Gastrocnemius medialis (tissue), 4 donors: ENCODE measurements around the gene NLGN1. TPM values are rescaled to one million over a fixed set of nuclear protein-coding genes. Genes with fewer than 3 reads are reported as not detected.

Experiments used
- ATAC-seq, 2 donors: fragments of 150-250 bp; one replicate each; pipeline ENCODE4 v1.9.1; 2016
- DNase-seq, 2 donors: peaks; one replicate each; pipeline ENCODE4 v3.0.0-alpha.2; 2019
- H3K27ac ChIP-seq, 4 donors: fragments of 200-600 bp; sonication (generic); 1 replicate in 1 of 4; 2 replicates in 3 of 4; pipeline ENCODE4 v1.5.1; 2016 to 2018; ENCODE audit warnings: mild to moderate bottlenecking in 2 of 4, moderate library complexity in 1 of 4
- H3K27me3 ChIP-seq, 3 donors: fragments of 200-600 bp; sonication (generic) in 2 of 3; 1 replicate in 1 of 3; 2 replicates in 2 of 3; pipeline versions ENCODE4 v1.5.1 to v1.6.0; 2016 to 2019; ENCODE audit warnings: mild to moderate bottlenecking in 1 of 3, moderate library complexity in 1 of 3
- H3K36me3 ChIP-seq, 2 donors: fragments of 200-600 bp; sonication (generic) in 1 of 2; one replicate each; pipeline ENCODE4 v1.5.1; 2017 to 2018
- H3K4me1 ChIP-seq, 2 donors: fragments of 200-600 bp; sonication (generic) in 1 of 2; one replicate each; pipeline ENCODE4 v1.5.1; 2016 to 2017; ENCODE audit warnings: mild to moderate bottlenecking in 2 of 2
- H3K4me3 ChIP-seq, 4 donors: fragments of 200-600 bp; sonication (generic) in 3 of 4; 1 replicate in 1 of 4; 2 replicates in 3 of 4; pipeline ENCODE4 v1.5.1; 2016 to 2019; ENCODE audit warnings: mild to moderate bottlenecking in 2 of 4
- H3K9me3 ChIP-seq, 3 donors: fragments of 200-600 bp; sonication (generic) in 2 of 3; 1 replicate in 1 of 3; 2 replicates in 2 of 3; pipeline ENCODE4 v1.5.1; 2016 to 2019
- POLR2A ChIP-seq, 2 donors: fragments of 450-650 bp; IDR thresholded peaks; one replicate each; pipeline ENCODE4 v1.6.1; 2017; ENCODE audit warnings: antibody characterized with exemption in 2 of 2, mild to moderate bottlenecking in 2 of 2, moderate library complexity in 2 of 2
- in situ Hi-C, 4 donors: fragments of 200-750 bp; cut with MboI; loops; one replicate each; pipeline versions ENCODE4 v1.15.0 to v1.8.0; 2017; ENCODE audit warnings: low sequenced_read_pairs in 4 of 4
- intact Hi-C: fragments of 100-400 bp; cut with DNase I; formaldehyde crosslinking; loops from one replicate; pipeline ENCODE4 v1.15.1; 2023; ENCODE audit warnings: low total_unique reads
- total RNA-seq, 4 donors: library from RNA; depleted of rRNA; stranded (reverse); fragments of >200 nt; gene quantifications; one replicate each; pipeline versions ENCODE4 v1.1.0 to v1.2.3, GENCODE V29; 2016
- TF ChIP-seq, protein P1 (sequence below), 5 experiments: fragments of 450-650 bp in 3 of 5; fragments of 200-600 bp in 2 of 5; sonication (generic) in 2 of 5; IDR thresholded peaks in 4 of 5; conservative IDR thresholded peaks in 1 of 5; 1 replicate in 4 of 5; 2 replicates in 1 of 5; pipeline ENCODE4 v1.5.1; 2016 to 2019; ENCODE audit warnings: antibody characterized with exemption in 5 of 5, mild to moderate bottlenecking in 3 of 5, moderate library complexity in 3 of 5

The NLGN1 gene
- total RNA-seq, 4 donors from 2014 or later: 0.52 to 1.9 (median 1.1) TPM

- no peak for DNase-seq
- in situ Hi-C loops (no loop called here), intact Hi-C loops (no loop called here)
- no peak overlapping the region for H3K4me3 ChIP-seq
- no peak for ATAC-seq
- no peaks in the 10 kb centered on the region for H3K4me1 ChIP-seq
- no peaks in the 10 kb centered on the region for H3K36me3 ChIP-seq
- no peaks in the 10 kb centered on the region for H3K9me3 ChIP-seq
- H3K27ac ChIP-seq: no peak overlapping the region
- TF ChIP-seq, protein P1, sequence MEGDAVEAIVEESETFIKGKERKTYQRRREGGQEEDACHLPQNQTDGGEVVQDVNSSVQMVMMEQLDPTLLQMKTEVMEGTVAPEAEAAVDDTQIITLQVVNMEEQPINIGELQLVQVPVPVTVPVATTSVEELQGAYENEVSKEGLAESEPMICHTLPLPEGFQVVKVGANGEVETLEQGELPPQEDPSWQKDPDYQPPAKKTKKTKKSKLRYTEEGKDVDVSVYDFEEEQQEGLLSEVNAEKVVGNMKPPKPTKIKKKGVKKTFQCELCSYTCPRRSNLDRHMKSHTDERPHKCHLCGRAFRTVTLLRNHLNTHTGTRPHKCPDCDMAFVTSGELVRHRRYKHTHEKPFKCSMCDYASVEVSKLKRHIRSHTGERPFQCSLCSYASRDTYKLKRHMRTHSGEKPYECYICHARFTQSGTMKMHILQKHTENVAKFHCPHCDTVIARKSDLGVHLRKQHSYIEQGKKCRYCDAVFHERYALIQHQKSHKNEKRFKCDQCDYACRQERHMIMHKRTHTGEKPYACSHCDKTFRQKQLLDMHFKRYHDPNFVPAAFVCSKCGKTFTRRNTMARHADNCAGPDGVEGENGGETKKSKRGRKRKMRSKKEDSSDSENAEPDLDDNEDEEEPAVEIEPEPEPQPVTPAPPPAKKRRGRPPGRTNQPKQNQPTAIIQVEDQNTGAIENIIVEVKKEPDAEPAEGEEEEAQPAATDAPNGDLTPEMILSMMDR (IDR thresholded peaks at IDR 0.05 in 4 of 5, conservative IDR thresholded peaks at IDR 0.05 in 1 of 5): no peak
- no peak for TF ChIP-seq POLR2A (IDR thresholded peaks at IDR 0.05)
- H3K27me3 ChIP-seq: no peaks in the 10 kb centered on the region
Measured at GRCh38 chr3:173911446-173911845, 513.9 kb downstream of the NLGN1 start.

GRCh38 chr3:173912126-173912525 lies 514.6 kb downstream of the NLGN1 start:
- DNase-seq: no peak
- H3K4me1 ChIP-seq: no peaks in the 10 kb centered on the region
- TF ChIP-seq POLR2A (IDR thresholded peaks at IDR 0.05): no peak
- no peak for ATAC-seq
- no peaks in the 10 kb centered on the region for H3K9me3 ChIP-seq
- in situ Hi-C loops: no loop called here
- intact Hi-C loops: no loop called here
- no peaks in the 10 kb centered on the region for H3K36me3 ChIP-seq
- no peaks in the 10 kb centered on the region for H3K27me3 ChIP-seq
- no peak overlapping the region for H3K4me3 ChIP-seq
- no peak overlapping the region for H3K27ac ChIP-seq

DNA sequence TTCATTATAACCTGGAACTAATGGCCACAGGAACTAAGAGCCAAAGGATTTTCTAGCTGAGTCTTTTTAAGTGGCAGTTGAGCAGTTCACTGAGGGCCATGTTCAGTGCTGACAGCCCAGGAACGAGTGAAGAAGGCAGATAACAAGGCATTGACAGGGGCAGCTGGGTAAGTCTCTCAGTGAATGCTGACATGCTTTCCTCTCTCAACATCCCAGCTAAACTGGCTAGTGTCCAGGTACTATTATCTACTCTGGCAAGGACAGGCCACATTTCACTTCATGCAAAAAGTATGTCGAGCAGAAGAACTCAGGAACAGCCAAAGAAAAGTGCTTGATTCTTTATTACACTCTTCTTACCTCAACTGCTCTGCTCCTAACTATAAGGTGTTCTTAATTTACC lies 515.9 kb downstream of the NLGN1 start:
- DNase-seq (no peak), ATAC-seq (no peak)
- no peaks in the 10 kb centered on the region for H3K9me3 ChIP-seq
- intact Hi-C loops: no loop called here
- no peak overlapping the region for H3K4me3 ChIP-seq
- in situ Hi-C loops: no loop called here
- H3K27ac ChIP-seq: no peak overlapping the region
- H3K27me3 ChIP-seq: no peaks in the 10 kb centered on the region
- TF ChIP-seq, protein P1 (IDR thresholded peaks at IDR 0.05 in 4 of 5, conservative IDR thresholded peaks at IDR 0.05 in 1 of 5): no peak
- no peak for TF ChIP-seq POLR2A (IDR thresholded peaks at IDR 0.05)
- no peaks in the 10 kb centered on the region for H3K4me1 ChIP-seq
- H3K36me3 ChIP-seq: no peaks in the 10 kb centered on the region

GRCh38 chr3:173913974-173914421 lies 516.5 kb downstream of the NLGN1 start:
- H3K27ac ChIP-seq: no peak overlapping the region
- no peak for ATAC-seq
- H3K4me3 ChIP-seq: no peak overlapping the region
- in situ Hi-C loops: no loop called here
- no peaks in the 10 kb centered on the region for H3K4me1 ChIP-seq
- intact Hi-C loops: no loop called here
- H3K9me3 ChIP-seq: no peaks in the 10 kb centered on the region
- DNase-seq: no peak
- no peaks in the 10 kb centered on the region for H3K27me3 ChIP-seq
- no peaks in the 10 kb centered on the region for H3K36me3 ChIP-seq
- no peak for TF ChIP-seq POLR2A (IDR thresholded peaks at IDR 0.05)
- TF ChIP-seq, protein P1 (IDR thresholded peaks at IDR 0.05 in 4 of 5, conservative IDR thresholded peaks at IDR 0.05 in 1 of 5): no peak

- DNase-seq (no peak), ATAC-seq (no peak)
- Histone ChIP-seq H3K9me3 (no peaks in the 10 kb centered on the region), H3K27ac (no peak overlapping the region), H3K4me3 (no peak overlapping the region), H3K36me3 (no peaks in the 10 kb centered on the region), H3K27me3 (no peaks in the 10 kb centered on the region), H3K4me1 (no peaks in the 10 kb centered on the region)
- TF ChIP-seq, protein P1 (IDR thresholded peaks at IDR 0.05 in 4 of 5, conservative IDR thresholded peaks at IDR 0.05 in 1 of 5): no peak
- no peak for TF ChIP-seq POLR2A (IDR thresholded peaks at IDR 0.05)
- intact Hi-C loops: no loop called here
- in situ Hi-C loops: no loop called here
Measured at GRCh38 chr3:173916799-173917198, 519.3 kb downstream of the NLGN1 start.
